Limb (tissue), 2 donors: ENCODE measurements around the gene HEXA.

ENCODE experiments used
- DNase-seq, 2 donors: peaks; one replicate each; pipeline ENCODE4 v3.0.0-alpha.2; 2016; ENCODE audit errors: extremely low spot score in 2 of 2

Gene HEXA

DNA sequence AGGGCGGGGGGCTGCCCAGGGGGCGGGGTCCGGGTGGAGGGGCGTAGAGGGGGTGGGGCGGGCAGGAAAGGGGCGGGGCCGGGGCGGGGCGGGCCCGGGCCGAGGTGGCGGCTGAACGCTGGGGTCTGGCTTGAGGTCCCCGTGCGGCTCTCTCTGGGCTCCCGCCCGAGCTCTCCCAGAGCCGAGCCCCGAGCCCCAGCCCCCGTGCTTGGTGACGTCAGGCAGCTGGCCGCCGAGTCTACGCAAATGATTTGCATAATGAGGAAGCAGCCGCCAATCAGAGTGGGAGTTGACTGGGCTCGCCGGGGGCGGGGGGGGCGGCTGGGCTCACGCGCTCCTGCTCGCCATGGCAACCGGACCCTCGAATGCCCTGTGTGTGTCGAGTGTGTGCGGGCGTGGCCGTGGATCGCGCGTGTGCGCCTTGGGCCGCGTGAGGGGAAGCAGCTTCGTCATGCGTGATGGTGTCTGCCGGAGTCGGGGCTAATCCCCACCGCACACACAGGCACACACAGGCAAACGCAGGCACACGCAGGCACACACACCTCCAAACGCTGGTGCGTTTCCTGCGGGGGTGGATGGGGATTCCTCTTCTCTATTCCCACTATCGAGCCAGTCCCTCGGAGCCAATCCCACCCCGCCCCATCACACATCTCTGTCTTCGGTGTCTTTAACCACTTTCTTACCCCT is 55.7 kb downstream of the HEXA start, which contains the start of gene CELF6:
Gene CELF6 (minus strand): TSS at position 173 of the 687 bp plus-strand sequence. CDS start 283 bp downstream, outside the sequence.
- DNase-seq: peak; percentile 64 to 92

DNA sequence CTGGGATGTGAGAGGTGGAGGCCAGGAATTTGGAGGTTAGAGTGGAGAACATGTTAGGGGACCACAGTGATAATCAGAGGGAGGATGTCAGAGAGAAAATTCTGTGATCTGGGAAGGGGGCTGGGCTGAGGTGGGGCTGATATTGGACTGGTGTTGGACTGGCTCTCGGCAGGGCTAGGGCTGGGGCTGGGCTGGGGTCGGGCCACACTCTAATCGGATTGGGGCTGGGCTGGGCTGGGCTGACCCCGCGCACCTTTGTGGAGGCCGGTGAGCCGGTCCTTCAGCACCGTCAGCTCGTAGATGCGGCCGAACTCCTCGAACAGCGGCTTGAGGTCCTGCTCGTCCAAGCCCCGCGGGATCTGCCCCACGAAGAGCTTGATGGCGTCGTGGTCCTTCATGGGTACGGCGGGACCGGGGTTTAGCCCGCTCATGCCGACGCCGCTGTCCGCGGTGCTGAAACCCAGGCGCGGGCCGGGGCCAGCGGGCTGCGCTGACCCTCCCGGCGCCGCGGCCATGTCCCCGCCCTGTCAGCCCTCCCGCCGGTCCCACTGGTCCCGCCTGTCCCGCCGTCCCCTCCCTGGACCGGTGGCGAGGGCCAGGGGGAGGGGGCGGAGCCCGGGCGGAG is 56.3 kb downstream of the HEXA start:
- peak; percentile 45 to 87 for DNase-seq

DNA sequence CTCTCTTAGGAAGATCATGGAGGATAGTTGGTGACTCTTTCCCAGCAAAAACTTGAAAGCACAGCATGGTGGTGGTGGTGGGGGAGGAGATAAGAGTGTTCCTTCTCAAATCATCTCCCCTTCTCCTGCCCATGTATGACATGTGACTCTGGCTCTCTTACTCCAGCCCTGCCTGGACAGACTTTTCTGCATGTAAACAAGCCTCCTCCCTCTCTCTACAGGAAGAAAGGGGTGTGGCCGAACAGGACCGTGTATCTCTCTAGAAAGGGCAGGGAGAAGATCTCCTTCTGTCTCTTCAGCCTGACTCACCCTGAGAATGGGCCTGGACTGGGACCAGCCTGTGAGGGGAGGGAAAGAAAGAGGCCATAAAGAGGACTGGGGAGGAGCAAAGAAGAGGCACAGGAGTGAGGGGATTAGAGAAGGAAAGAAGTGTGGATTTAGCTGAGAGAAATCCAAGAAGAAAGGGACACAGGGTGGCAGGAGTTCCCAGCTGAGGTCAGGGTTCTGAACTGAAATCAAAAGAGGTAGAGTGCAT is 57.3 kb downstream of the HEXA start:
- DNase-seq: no peak

DNA sequence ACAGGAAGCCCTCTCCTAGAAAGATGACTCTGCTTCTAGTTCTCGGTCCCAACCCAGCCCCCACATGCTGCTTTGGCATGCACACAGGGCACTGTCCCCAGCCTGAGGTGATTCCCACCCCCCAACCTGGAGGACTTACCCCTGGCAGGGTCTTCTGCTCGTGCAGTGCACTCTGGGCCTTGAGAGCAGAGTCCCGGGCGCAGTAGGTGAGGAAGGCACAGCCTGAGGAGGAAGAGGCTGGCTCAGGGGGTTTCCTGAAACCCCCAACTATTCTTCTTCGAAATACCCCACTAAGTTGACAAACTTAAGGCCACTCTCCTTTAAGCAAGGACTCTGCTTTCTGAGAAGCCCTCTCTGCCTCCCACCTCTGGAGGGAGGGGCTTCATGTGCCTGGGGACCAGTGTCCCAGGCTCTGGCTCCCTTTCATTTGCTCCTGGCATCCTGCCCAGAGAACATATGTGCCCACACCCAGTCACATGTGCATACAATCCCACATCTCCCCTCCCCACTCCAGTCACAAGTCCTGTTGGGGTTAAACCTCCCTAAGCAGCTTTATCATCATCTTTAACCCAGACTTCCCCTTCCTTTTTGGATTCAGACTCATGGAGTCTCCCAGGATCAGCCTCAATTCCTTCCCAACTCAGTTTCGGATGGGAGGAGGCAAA is 60.0 kb downstream of the HEXA start:
- DNase-seq: peak in 1 of 2 donors; percentile 58

DNA sequence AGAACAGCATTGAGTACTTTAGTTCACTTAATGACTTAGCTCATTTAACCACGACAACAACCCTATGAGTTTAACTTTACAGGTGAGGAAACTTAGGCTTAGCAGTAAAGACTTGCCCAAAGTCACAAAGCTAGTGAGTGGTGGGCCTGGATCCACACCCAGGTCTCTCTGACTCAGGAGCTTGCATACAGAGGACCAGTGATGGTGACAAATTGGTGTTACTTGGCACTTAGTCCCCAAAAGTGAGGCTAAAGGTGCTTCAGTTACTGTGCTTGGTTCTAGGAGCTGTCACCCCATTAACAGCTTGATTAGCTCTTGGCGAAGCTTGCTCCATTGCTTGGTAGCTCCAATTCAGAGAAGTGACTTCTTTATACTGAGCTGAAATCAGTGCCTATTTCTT is 61.9 kb downstream of the HEXA start:
- DNase-seq: no peak

DNA sequence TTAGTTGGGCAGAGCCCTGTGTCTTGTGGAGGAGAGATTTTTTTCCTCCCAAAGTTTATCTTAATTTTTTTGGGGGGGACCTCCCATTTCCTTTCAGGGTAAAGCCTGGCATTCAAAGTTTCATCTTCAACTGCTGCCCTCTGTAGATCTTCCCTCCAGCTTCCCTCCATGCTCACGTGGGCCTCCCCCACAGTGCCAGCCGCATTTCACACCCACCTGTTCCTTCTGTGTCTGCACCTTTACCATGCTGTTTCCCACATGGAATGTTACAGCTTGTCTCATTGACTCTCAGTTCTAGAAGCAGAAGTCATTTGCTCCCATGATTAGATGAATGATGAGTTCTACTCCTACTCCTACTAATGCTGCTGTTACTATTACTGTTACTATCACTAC is 62.4 kb downstream of the HEXA start:
- DNase-seq: no peak

DNA sequence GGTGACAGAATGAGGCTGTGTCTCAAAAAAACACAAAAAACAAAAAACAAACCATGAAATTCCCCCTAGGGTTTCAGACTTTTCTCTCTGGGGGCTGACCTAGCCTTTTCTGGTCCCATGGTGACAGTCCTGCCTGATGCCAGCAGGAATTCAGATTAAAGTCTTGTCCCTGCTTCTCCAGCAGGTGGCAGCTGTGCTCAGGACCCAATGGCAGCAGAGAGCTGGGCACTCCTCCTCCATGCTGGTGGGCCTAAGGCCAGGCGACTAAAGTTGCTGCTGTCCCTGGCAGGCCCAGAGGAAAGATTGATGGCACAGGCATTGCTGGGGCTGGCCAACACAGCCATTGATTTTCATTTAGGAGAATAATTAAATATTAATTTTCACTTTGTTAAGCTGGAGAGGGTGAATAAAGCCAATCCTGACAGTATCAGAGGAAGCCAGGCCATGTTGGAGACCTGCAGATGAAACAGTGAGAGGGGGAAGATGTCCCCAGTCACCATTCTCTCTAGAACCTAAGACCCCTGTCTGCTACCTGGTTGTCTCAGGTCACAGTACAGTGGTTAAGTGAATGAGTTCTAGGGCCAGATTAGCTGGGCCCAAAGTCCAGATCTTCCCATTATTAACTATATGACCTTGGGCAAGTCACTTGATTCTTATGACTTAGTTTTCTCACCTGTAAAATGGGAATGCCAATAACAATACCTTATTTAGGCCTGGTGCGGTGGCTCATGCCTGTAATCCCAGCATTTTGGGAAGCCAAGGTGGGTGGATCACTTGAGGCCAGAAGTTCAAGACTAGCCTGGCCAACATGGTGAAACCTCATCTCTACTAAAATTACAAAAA is 63.0 kb downstream of the HEXA start:
- DNase-seq: peak; percentile 20 to 58

DNA sequence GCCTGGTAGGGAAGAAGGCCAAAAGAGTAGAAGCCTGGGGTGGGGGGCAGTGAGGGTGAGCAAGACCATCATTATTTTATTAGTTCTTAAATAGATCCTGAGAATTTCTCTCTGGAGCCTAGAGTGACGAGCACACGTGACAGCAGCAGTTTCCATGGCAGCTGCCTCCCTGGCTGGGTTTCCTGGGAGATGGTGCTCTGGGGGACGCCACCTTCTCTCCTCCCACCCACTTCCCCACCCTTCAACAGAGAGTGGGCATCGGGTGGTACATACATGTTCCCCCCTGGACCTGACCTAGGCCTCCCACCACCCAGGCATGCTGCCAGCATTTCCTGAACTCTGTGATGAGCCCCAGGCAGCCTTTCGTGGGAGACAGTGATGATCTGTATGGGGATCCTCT is 68.8 kb downstream of the HEXA start:
- DNase-seq: no peak

DNA sequence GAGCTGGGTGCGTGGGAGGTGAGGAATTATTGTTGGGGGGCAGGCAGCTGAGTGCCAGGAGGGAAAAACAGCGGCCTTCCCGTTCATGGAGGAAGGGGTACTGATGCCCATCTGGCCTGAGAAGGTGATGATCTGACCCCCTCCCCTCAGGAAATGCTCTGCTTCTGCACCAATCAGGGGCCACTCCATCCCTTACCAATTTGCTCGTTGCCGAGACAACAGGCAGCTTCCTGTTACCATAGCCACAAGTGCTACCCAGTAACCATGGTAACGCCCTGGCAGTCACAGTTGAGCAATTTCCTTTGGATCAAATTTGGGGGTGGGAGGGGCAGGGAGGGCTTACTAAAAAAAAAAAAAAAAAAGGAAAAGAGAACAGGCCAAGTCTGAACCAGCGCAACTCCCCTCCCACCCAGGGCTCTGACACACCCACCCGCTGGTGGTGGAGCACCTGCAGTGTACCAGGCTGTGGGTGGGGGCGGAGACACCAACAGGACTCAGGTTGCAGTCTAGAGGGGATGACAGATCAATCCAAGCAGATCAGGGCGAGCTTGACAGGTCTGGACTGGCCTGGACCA is 69.5 kb downstream of the HEXA start:
- DNase-seq: peak in 1 of 2 donors; percentile 54

DNA sequence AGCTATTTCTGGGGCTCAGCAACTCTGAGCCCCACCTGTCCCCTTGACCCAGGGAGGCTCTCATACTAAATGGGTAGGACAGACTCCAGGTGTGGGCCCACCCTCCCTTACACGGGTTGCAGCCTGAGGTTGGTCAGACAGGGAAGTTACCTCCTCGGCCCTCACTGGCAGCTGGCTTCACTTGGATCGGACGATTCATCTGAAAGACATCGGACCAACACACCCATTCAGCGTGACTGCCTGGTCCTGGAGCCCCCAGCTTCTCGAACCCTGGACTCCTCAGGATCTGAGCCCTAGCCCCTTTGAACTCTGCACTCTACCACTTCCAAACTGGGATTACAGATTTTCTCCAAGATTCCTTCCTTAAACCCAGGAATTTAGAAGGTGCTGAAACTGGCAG is 71.2 kb downstream of the HEXA start:
- DNase-seq: no peak

DNA sequence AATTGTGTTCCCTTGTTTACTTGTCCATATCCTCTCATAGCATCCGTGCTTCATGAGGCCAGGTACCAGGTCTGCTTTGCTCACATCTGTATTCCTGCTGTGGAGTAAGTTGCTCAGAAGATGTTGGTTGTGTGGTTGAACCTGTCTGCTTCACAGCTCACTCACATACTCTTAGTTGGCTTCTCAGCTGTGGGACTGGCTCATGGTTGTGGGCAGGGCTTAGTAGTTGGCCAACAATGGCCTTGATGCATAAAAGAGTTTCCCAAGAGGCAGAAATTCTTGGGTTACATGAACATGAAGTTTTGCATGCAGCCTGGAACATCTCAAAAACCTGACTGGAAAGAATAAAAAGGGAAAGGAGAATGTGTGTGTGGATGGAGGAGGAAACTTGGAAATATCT is 72.9 kb downstream of the HEXA start:
- DNase-seq: no peak
